Measurements from ENCODE around the gene STX1B.

STX1B gene

GRCh38 chr16:30980434-30980833, 30.0 kb downstream of the STX1B start:
- H3K4me1 ChIP-seq (ENCODE audit: insufficient read depth, low read length, poor library complexity, severe bottlenecking), result no peaks in the 10 kb centered on the region
- peaks cover 55% of the 10 kb centered on the region; the same call in 1 of the 2 replicates for H3K36me3 ChIP-seq (ENCODE audit: insufficient read depth, low read length)
- H3K9ac ChIP-seq (ENCODE audit: low read depth, low read length, poor library complexity, severe bottlenecking), result no peak overlapping the region
- no peaks in the 10 kb centered on the region for H3K79me2 ChIP-seq (ENCODE audit: insufficient read depth, low read length)
- H3K9me3 ChIP-seq (ENCODE audit: insufficient read depth, low read depth, low read length), result no peaks in the 10 kb centered on the region
- no peaks in the 10 kb centered on the region for H3F3A ChIP-seq (ENCODE audit: low read depth)
- TF ChIP-seq, protein P1, sequence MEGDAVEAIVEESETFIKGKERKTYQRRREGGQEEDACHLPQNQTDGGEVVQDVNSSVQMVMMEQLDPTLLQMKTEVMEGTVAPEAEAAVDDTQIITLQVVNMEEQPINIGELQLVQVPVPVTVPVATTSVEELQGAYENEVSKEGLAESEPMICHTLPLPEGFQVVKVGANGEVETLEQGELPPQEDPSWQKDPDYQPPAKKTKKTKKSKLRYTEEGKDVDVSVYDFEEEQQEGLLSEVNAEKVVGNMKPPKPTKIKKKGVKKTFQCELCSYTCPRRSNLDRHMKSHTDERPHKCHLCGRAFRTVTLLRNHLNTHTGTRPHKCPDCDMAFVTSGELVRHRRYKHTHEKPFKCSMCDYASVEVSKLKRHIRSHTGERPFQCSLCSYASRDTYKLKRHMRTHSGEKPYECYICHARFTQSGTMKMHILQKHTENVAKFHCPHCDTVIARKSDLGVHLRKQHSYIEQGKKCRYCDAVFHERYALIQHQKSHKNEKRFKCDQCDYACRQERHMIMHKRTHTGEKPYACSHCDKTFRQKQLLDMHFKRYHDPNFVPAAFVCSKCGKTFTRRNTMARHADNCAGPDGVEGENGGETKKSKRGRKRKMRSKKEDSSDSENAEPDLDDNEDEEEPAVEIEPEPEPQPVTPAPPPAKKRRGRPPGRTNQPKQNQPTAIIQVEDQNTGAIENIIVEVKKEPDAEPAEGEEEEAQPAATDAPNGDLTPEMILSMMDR (conservative IDR thresholded peaks at IDR 0.05; ENCODE audit: low read length), result no peak
- no peak for TF ChIP-seq EZH2phosphoT487 (IDR thresholded peaks at IDR 0.05; ENCODE audit: borderline replicate concordance)
- no peak overlapping the region for H3K4me2 ChIP-seq (ENCODE audit: low read depth, low read length, poor library complexity, severe bottlenecking)
- no peaks in the 10 kb centered on the region for H3K9me2 ChIP-seq (replicated peaks; ENCODE audit: low read depth, low read length)
- H4K20me1 ChIP-seq (ENCODE audit: insufficient read depth, low read length, poor library complexity, severe bottlenecking), result no peaks in the 10 kb centered on the region
- H3K4me3 ChIP-seq (ENCODE audit: low read length, poor library complexity, severe bottlenecking), result no peak overlapping the region
- no peak overlapping the region for H2AFZ ChIP-seq (ENCODE audit: low read length)
- H3K27me3 ChIP-seq (ENCODE audit: insufficient read depth, low read length, poor library complexity, severe bottlenecking), result no peaks in the 10 kb centered on the region

DNA sequence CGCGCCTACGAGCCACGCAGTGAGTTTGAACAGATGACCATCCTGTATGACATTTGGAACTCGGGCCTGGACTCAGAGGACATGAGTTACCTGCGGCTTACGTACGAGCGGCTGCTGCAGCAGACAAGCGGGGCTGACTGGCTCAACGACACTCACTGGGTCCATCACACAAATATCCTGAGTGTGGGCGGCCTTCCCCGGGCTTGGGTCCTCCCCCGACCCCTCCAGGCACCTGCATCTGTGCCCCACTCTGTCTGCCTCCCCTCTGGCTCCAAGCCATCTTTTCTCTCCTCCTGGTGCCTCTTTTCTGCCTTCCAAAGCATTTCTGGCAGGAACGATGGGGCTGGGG, 30.4 kb downstream of the STX1B start:
- Histone ChIP-seq H3K27me3 (ENCODE audit: insufficient read depth, low read length, poor library complexity, severe bottlenecking) (no peaks in the 10 kb centered on the region), H3K4me3 (ENCODE audit: low read length, poor library complexity, severe bottlenecking) (no peak overlapping the region), H3K9me3 (ENCODE audit: insufficient read depth, low read depth, low read length) (no peaks in the 10 kb centered on the region), H3F3A (ENCODE audit: low read depth) (no peaks in the 10 kb centered on the region), H2AFZ (ENCODE audit: low read length) (no peak overlapping the region), H3K9ac (ENCODE audit: low read depth, low read length, poor library complexity, severe bottlenecking) (no peak overlapping the region), H3K79me2 (ENCODE audit: insufficient read depth, low read length) (no peaks in the 10 kb centered on the region), H4K20me1 (ENCODE audit: insufficient read depth, low read length, poor library complexity, severe bottlenecking) (no peaks in the 10 kb centered on the region), H3K4me2 (ENCODE audit: low read depth, low read length, poor library complexity, severe bottlenecking) (no peak overlapping the region), H3K36me3 (ENCODE audit: insufficient read depth, low read length) (peaks cover 57% of the 10 kb centered on the region; the same call in 1 of the 2 replicates), H3K4me1 (ENCODE audit: insufficient read depth, low read length, poor library complexity, severe bottlenecking) (no peaks in the 10 kb centered on the region), H3K9me2 (replicated peaks; ENCODE audit: low read depth, low read length) (no peaks in the 10 kb centered on the region)
- TF ChIP-seq EZH2phosphoT487 (IDR thresholded peaks at IDR 0.05; ENCODE audit: borderline replicate concordance), result no peak
- TF ChIP-seq, protein P1 (conservative IDR thresholded peaks at IDR 0.05; ENCODE audit: low read length), result no peak

GRCh38 chr16:30979170-30980022, 31.0 kb downstream of the STX1B start:
- TF ChIP-seq, protein P1 (conservative IDR thresholded peaks at IDR 0.05; ENCODE audit: low read length), result no peak
- TF ChIP-seq EZH2phosphoT487 (IDR thresholded peaks at IDR 0.05; ENCODE audit: borderline replicate concordance), result no peak
- Histone ChIP-seq H3K4me1 (ENCODE audit: insufficient read depth, low read length, poor library complexity, severe bottlenecking) (no peaks in the 10 kb centered on the region), H3K9me2 (replicated peaks; ENCODE audit: low read depth, low read length) (no peaks in the 10 kb centered on the region), H3K27me3 (ENCODE audit: insufficient read depth, low read length, poor library complexity, severe bottlenecking) (no peaks in the 10 kb centered on the region), H2AFZ (ENCODE audit: low read length) (no peak overlapping the region), H4K20me1 (ENCODE audit: insufficient read depth, low read length, poor library complexity, severe bottlenecking) (no peaks in the 10 kb centered on the region), H3K4me2 (ENCODE audit: low read depth, low read length, poor library complexity, severe bottlenecking) (no peak overlapping the region), H3F3A (ENCODE audit: low read depth) (no peaks in the 10 kb centered on the region), H3K9ac (ENCODE audit: low read depth, low read length, poor library complexity, severe bottlenecking) (no peak overlapping the region), H3K36me3 (ENCODE audit: insufficient read depth, low read length) (peaks cover 56% of the 10 kb centered on the region; the same call in 1 of the 2 replicates), H3K79me2 (ENCODE audit: insufficient read depth, low read length) (no peaks in the 10 kb centered on the region), H3K4me3 (ENCODE audit: low read length, poor library complexity, severe bottlenecking) (no peak overlapping the region), H3K9me3 (ENCODE audit: insufficient read depth, low read depth, low read length) (no peaks in the 10 kb centered on the region)
